ENCODE measurements around the gene CHIT1.

GRCh38 chr1:203271962-203272632 is 42.6 kb upstream of the CHIT1 start:
- TF ChIP-seq CHD2 (IDR thresholded peaks at IDR 0.05; ENCODE audit: low read length, partially characterized antibody) (no peak), YY1 (IDR thresholded peaks at IDR 0.05; ENCODE audit: low read depth) (no peak), EZH2phosphoT487 (IDR thresholded peaks at IDR 0.05; ENCODE audit: borderline replicate concordance, low read depth) (no peak), EP300 (IDR thresholded peaks at IDR 0.05; ENCODE audit: borderline replicate concordance in 1 of 2, low read depth in 1 of 2, low read length in 1 of 2) (no peak), TCF12 (IDR thresholded peaks at IDR 0.05) (no peak), FOXJ3 (CRISPR knock-in tag; IDR thresholded peaks at IDR 0.05) (no peak), POLR2AphosphoS5 (IDR thresholded peaks at IDR 0.05; ENCODE audit: low read depth, low read length) (no peak), CTCF (IDR thresholded peaks at IDR 0.05) (no peak), RFX5 (IDR thresholded peaks at IDR 0.05; ENCODE audit: low read length) (no peak), ELF1 (IDR thresholded peaks at IDR 0.05) (no peak), MAX (IDR thresholded peaks at IDR 0.05; ENCODE audit: low read depth) (no peak), FOSL2 (IDR thresholded peaks at IDR 0.05; ENCODE audit: borderline replicate concordance, low read depth) (no peak), REST (IDR thresholded peaks at IDR 0.05; ENCODE audit: low read depth, low read length) (no peak)
